Activated CD8-positive, alpha-beta T cell treated with anti-CD3 and anti-CD28 coated beads for 36 hours (primary cell): ENCODE data around the gene TPM3. TPM values are rescaled to one million over a fixed set of nuclear protein-coding genes. Genes with fewer than 3 reads are reported as not detected.
"Not testable (repeated sequence)": the region's sequence is repeated elsewhere in the genome, so short reads cannot be mapped to it uniquely, and the experiment has no call there.

Experiments
- ATAC-seq: fragments of 200-7000 bp; cut with Tn5 transposase; one replicate; pipeline ENCODE4 v1.10.0; 2021; ENCODE audit warnings: mild to moderate bottlenecking, moderate library complexity
- CTCF ChIA-PET: fragments of 350-600 bp; sonication (Branson Sonifier 250); formaldehyde crosslinking; loops from one replicate; lab custom pipeline; 2021; ENCODE audit warnings: antibody characterized with exemption; lab: Charles Lee
- POLR2A ChIA-PET: fragments of 350-600 bp; sonication (Branson Sonifier 250); formaldehyde crosslinking; loops from one replicate; lab custom pipeline; 2021; ENCODE audit warnings: antibody characterized with exemption; lab: Charles Lee
- DNase-seq: peaks from one replicate; pipeline ENCODE4 v3.0.0-alpha.2; 2020
- H3K27ac Mint-ChIP-seq: one replicate; pipeline ENCODE4 v1.8.0; 2021; ENCODE audit warnings: mild to moderate bottlenecking, mixed read lengths
- H3K27me3 Mint-ChIP-seq: one replicate; pipeline ENCODE4 v1.8.0; 2021; ENCODE audit warnings: mixed read lengths
- H3K36me3 Mint-ChIP-seq: one replicate; pipeline ENCODE4 v1.8.0; 2021; ENCODE audit warnings: low read depth, mixed read lengths
- H3K4me1 Mint-ChIP-seq: one replicate; pipeline ENCODE4 v1.8.0; 2021; ENCODE audit warnings: low read depth, mixed read lengths
- H3K4me3 Mint-ChIP-seq: one replicate; pipeline ENCODE4 v1.8.0; 2021; ENCODE audit warnings: mild to moderate bottlenecking, moderate library complexity, mixed read lengths
- H3K9me3 Mint-ChIP-seq: one replicate; pipeline ENCODE4 v1.8.0; 2021; ENCODE audit warnings: mixed read lengths
- intact Hi-C: fragments of 100-400 bp; cut with micrococcal nuclease; formaldehyde crosslinking; loops from one replicate; pipeline ENCODE4 v1.10.0; 2022
- total RNA-seq, 2 experiments: library from RNA; stranded (reverse); gene quantifications; one replicate each; pipeline ENCODE4 v1.2.3, GENCODE V29; 2021
- TF ChIP-seq, protein P1 (sequence below): fragments of 200-600 bp; IDR thresholded peaks from one replicate; pipeline ENCODE4 v1.8.0; 2022; ENCODE audit warnings: antibody characterized with exemption, mild to moderate bottlenecking

Gene TPM3
- total RNA-seq, 2 experiments from 2014 or later = 591 to 597 TPM

DNA sequence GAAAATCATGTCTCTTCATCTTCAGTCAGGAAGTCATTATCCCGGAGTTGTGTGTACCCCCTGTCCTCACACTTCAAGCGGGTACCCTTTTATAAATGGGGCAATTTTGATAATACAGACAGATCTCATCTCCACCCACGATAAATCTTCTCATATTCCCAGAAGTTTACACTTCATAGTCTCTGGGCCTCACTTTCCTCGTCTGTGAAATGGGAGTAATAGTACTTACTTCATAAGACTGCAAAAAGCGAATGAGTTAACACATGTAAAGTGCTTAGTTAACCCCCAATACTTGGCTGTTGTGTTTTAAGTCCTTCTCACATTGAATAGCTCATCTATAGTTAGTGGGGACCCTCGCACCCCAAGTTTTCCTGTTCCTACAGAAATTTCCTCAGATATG, 37.8 kb downstream of the TPM3 start:
- TF ChIP-seq, protein P1, sequence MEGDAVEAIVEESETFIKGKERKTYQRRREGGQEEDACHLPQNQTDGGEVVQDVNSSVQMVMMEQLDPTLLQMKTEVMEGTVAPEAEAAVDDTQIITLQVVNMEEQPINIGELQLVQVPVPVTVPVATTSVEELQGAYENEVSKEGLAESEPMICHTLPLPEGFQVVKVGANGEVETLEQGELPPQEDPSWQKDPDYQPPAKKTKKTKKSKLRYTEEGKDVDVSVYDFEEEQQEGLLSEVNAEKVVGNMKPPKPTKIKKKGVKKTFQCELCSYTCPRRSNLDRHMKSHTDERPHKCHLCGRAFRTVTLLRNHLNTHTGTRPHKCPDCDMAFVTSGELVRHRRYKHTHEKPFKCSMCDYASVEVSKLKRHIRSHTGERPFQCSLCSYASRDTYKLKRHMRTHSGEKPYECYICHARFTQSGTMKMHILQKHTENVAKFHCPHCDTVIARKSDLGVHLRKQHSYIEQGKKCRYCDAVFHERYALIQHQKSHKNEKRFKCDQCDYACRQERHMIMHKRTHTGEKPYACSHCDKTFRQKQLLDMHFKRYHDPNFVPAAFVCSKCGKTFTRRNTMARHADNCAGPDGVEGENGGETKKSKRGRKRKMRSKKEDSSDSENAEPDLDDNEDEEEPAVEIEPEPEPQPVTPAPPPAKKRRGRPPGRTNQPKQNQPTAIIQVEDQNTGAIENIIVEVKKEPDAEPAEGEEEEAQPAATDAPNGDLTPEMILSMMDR = no peak
- Mint-ChIP-seq H3K4me1 (peaks cover 61% of the 10 kb centered on the region), H3K27ac (peak overlapping the region; percentile 81), H3K4me3 (no peak overlapping the region), H3K36me3 (peaks cover 55% of the 10 kb centered on the region), H3K9me3 (no peaks in the 10 kb centered on the region), H3K27me3 (no peaks in the 10 kb centered on the region)
- CTCF ChIA-PET = no interaction called here
- ATAC-seq = no peak
- POLR2A ChIA-PET = interaction anchor here (1.2 to 1.6 kb wide), 2 partner anchors 17 to 231 kb away, joined by 3 to 6 read pairs; no protein-coding TSS in a partner anchor
- intact Hi-C loops = loop anchor here (10.0 kb wide), 1 partner anchor 159 kb away; the partner anchor contains the start of gene RPS27
- DNase-seq = no peak

DNA sequence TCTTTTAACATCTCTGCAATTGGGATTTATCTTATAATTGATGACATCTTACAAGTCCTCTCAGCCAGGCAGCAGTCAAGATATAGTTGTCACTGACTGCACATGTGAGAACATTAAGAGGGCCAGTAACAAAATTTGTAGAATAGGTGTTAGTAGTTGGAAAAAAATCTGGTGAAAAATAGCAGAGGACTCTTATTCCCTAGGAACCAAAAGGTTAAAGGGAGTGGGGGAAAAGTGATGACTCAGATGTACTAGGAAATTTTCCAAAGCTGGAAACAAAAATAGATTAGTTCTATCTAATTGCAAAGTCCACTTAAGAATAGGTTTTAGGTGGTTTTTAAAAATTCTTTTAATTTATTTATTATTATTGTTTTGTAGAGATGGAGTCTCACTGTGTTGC, 40.6 kb downstream of the TPM3 start:
- intact Hi-C loops = loop anchor here (10.0 kb wide), 1 partner anchor 157 kb away; the partner anchor contains the start of gene RPS27
- ATAC-seq (no peak), DNase-seq (no peak)
- no peaks in the 10 kb centered on the region for H3K9me3 Mint-ChIP-seq
- ChIA-PET CTCF (no interaction called here), POLR2A (interaction anchor here (1.0 to 1.2 kb wide), 2 partner anchors 41 to 160 kb away, joined by 3 read pairs; partner anchors contain the start of gene TPM3)
- peaks cover 30% of the 10 kb centered on the region for H3K36me3 Mint-ChIP-seq
- TF ChIP-seq, protein P1 = no peak
- no peak overlapping the region for H3K4me3 Mint-ChIP-seq
- H3K4me1 Mint-ChIP-seq = peaks cover 43% of the 10 kb centered on the region
- no peak overlapping the region for H3K27ac Mint-ChIP-seq
- no peaks in the 10 kb centered on the region for H3K27me3 Mint-ChIP-seq

GRCh38 chr1:154148807-154149206, 43.1 kb downstream of the TPM3 start:
- Mint-ChIP-seq H3K4me1 (peaks cover 19% of the 10 kb centered on the region), H3K27ac (peak overlapping the region; percentile 44), H3K36me3 (peaks cover 7% of the 10 kb centered on the region), H3K9me3 (no peaks in the 10 kb centered on the region), H3K27me3 (no peaks in the 10 kb centered on the region), H3K4me3 (no peak overlapping the region)
- ChIA-PET CTCF (interaction anchor here (0.8 kb wide), 1 partner anchor 9 kb away, joined by 4 read pairs; no protein-coding TSS in a partner anchor), POLR2A (interaction anchor here (0.9 kb wide), 1 partner anchor 20 kb away, joined by 4 read pairs; no protein-coding TSS in a partner anchor)
- DNase-seq = no peak
- intact Hi-C loops = no loop called here
- peak; percentile 64 for ATAC-seq
- TF ChIP-seq, protein P1 = no peak

DNA sequence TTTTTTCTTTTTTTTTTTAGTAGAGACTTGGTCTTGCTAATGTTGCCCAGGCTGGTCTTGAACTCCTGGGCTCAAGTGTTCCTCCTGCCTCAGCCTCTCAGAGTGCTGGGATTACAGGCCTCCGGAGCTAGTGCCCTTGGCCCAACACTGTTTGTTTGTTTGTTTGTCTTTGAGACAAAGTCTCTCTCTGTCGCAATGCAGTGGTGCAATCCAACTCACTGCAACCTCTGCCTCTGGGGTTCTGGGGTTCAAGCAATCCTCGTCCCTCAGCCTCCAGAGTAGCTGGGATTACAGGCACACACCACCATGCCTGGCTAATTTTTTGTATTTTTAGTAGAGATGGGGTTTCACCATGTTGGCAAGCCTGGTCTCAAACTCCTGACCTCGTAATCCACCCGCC, 44.4 kb downstream of the TPM3 start:
- H3K4me1 Mint-ChIP-seq = peaks cover 12% of the 10 kb centered on the region
- H3K4me3 Mint-ChIP-seq, H3K9me3 Mint-ChIP-seq, DNase-seq, H3K27ac Mint-ChIP-seq, ATAC-seq, intact Hi-C loops, H3K36me3 Mint-ChIP-seq, H3K27me3 Mint-ChIP-seq: not testable (repeated sequence)
- CTCF ChIA-PET = interaction anchor here (2.0 kb wide), 1 partner anchor 10 kb away, joined by 14 read pairs; no protein-coding TSS in a partner anchor
- POLR2A ChIA-PET = interaction anchor here (0.6 kb wide), 1 partner anchor 11 kb away, joined by 3 read pairs; no protein-coding TSS in a partner anchor

DNA sequence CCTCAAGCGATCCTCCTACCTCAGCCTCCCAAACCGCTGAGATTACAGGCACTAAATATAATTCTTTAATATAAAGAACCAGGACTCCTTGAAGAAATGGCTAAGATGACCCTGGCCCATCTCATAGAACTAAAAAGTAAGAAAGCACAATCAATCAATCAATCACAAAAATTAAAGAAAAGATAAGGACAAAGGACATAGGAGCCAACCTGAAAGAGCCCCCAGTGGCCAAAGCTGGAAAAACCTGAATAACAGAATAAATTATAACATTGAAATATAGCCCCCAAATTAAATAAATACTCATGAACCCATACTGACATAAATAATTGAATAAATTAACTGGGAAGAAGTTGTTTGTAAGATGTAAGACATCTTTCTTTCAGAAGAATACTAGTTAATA, 45.9 kb downstream of the TPM3 start:
- DNase-seq = peak; percentile 38
- intact Hi-C loops = no loop called here
- Mint-ChIP-seq H3K4me3 (no peak overlapping the region), H3K9me3 (no peaks in the 10 kb centered on the region), H3K27me3 (no peaks in the 10 kb centered on the region), H3K27ac (no peak overlapping the region), H3K4me1 (peaks cover 11% of the 10 kb centered on the region), H3K36me3 (no peaks in the 10 kb centered on the region)
- TF ChIP-seq, protein P1 = peak; percentile 58
- no peak for ATAC-seq
- POLR2A ChIA-PET = interaction anchor here (0.7 to 0.9 kb wide), 2 partner anchors 12 to 16 kb away, joined by 4 read pairs; no protein-coding TSS in a partner anchor
- CTCF ChIA-PET = interaction anchor here (0.6 to 2.0 kb wide), 9 partner anchors 9 to 40 kb away, joined by 3 to 17 read pairs (median 3); no protein-coding TSS in a partner anchor
